Measurements from ENCODE around the gene ZFHX3. TPM values are rescaled to one million over a fixed set of nuclear protein-coding genes. Genes with fewer than 3 reads are reported as not detected.

ZFHX3 gene
- total and polyA plus RNA-seq, 2 of the 8 experiments (the other 6 are each of a cell fraction or from before 2014, with no cell fraction given) = 0.08 to 0.99 TPM

DNA sequence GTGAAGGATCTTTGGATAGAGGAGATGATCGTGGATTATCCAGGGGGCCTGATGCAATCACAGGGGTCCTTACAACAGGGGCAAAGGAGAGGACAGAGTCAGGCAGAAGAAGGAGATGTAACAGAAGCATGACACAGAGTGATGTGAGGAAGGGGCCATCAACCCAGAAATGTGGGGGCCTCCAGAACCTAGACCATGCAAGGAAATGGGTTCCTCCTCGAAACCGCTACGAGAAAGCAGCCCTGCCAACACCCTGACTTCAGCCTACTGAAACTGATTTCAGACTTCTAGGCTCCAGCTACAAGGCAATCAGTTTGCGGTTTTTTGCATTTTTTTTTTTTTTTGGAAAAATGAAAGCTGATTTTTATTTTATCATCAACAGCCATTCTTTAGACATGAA, 34.0 kb downstream of the ZFHX3 start:
- no peak overlapping the region for H3K4me2 ChIP-seq (ENCODE audit: insufficient read depth in 1 of 2, low read depth in 2 of 2, low read length in 2 of 2)
- WGBS, 2 experiments (ENCODE audit: extremely low coverage in 1 of 2, insufficient coverage in 1 of 2, insufficient read length in 1 of 2, insufficient replicate concordance in 2 of 2, low coverage in 1 of 2, low lambda C conversion rate in 2 of 2, missing lambda C conversion rate in 1 of 2) = 92% methylated on average over 5 of the region's 5 CpGs; no CpG with 5 or more reads in 1 of the 2 experiments
- no peak overlapping the region for H3K9ac ChIP-seq (replicated peaks in 1 of 4; ENCODE audit: extremely low read depth in 1 of 4, low read depth in 3 of 4, low read length in 3 of 4)
- no peak overlapping the region for H3K14ac ChIP-seq (ENCODE audit: insufficient read length)
- no peaks in the 10 kb centered on the region for H4K20me1 ChIP-seq (replicated peaks in 1 of 2; ENCODE audit: control insufficient read depth in 1 of 2, insufficient read depth in 2 of 2, low read length in 2 of 2)
- FAIRE-seq (no peak), DNase-seq (ENCODE audit: low read depth in 1 of 2, low spot score in 2 of 2) (no peak)
- H2BK5ac ChIP-seq (ENCODE audit: low read depth, low read length) = no peak overlapping the region
- no peak overlapping the region for H4K8ac ChIP-seq (ENCODE audit: extremely low read depth, insufficient read depth, low read length)
- no peak overlapping the region for H2BK12ac ChIP-seq (ENCODE audit: low read depth, low read length)
- no peaks in the 10 kb centered on the region for H3K9me3 ChIP-seq (ENCODE audit: insufficient read depth in 2 of 2, low read depth in 1 of 2, low read length in 1 of 2)
- no peaks in the 10 kb centered on the region for H3K79me1 ChIP-seq (ENCODE audit: low read depth, low read length)
- no peak overlapping the region for H2BK20ac ChIP-seq (ENCODE audit: low read length)
- H3K27me3 ChIP-seq (replicated peaks in 1 of 4; ENCODE audit: control insufficient read depth in 3 of 4, extremely low read depth in 1 of 4, insufficient read depth in 3 of 4, low read length in 3 of 4) = no peaks in the 10 kb centered on the region
- no peaks in the 10 kb centered on the region for H3K79me2 ChIP-seq (ENCODE audit: control insufficient read depth in 1 of 2, insufficient read depth in 2 of 2, low read length in 2 of 2)
- no peaks in the 10 kb centered on the region for H3K23me2 ChIP-seq (ENCODE audit: low read depth, low read length)
- H3K56ac ChIP-seq (replicated peaks; ENCODE audit: insufficient read length, low read depth, low read length) = no peak overlapping the region
- H3K4me1 ChIP-seq (replicated peaks in 1 of 4; ENCODE audit: control insufficient read depth in 3 of 4, insufficient read depth in 4 of 4, low read length in 3 of 4) = 0 out of 7 replicates have a peak, but pooled peaks cover 0 to 2% (median 0%) of the 10 kb centered on the region in 4 experiments
- no peak overlapping the region for H3K4me3 ChIP-seq (ENCODE audit: extremely low read depth in 1 of 4, insufficient read depth in 2 of 4, low read depth in 3 of 4, low read length in 4 of 4)
- TF ChIP-seq POLR2A (IDR thresholded peaks at IDR 0.05; ENCODE audit: control extremely low read depth in 1 of 2, low read depth in 2 of 2, low read length in 2 of 2) = no peak
- no peak overlapping the region for H2AFZ ChIP-seq (ENCODE audit: low read length)
- POLR2A ChIA-PET (ENCODE audit: partially characterized antibody) = no interaction called here
- no peak overlapping the region for H3K18ac ChIP-seq (ENCODE audit: extremely low read depth, low read length)
- no peaks in the 10 kb centered on the region for H3K36me3 ChIP-seq (ENCODE audit: control insufficient read depth in 2 of 4, insufficient read depth in 4 of 4, low read length in 3 of 4)
- no peak overlapping the region for H4K5ac ChIP-seq (ENCODE audit: insufficient read length, low read depth, low read length)
- no peak overlapping the region for H2BK15ac ChIP-seq (ENCODE audit: low read length)
- H3K23ac ChIP-seq (ENCODE audit: insufficient read length) = no peak overlapping the region
- no peak overlapping the region for H3K27ac ChIP-seq (ENCODE audit: low read depth, low read length)
- H3K4ac ChIP-seq (replicated peaks; ENCODE audit: insufficient read length, low read depth, low read length) = no peak overlapping the region
- no peak overlapping the region for H2AK5ac ChIP-seq (ENCODE audit: low read depth, low read length)
- no peak overlapping the region for H4K91ac ChIP-seq (replicated peaks; ENCODE audit: insufficient read length, low read length)
- H2BK120ac ChIP-seq (replicated peaks; ENCODE audit: low read depth, low read length) = no peak overlapping the region
- CTCF ChIA-PET (ENCODE audit: partially characterized antibody) = interaction anchor here (1.0 kb wide), 1 partner anchor 19 kb away, joined by 3 read pairs; no protein-coding TSS in a partner anchor
